ENCODE measurements around the gene RAB13. TPM values are rescaled to one million over a fixed set of nuclear protein-coding genes. Genes with fewer than 3 reads are reported as not detected.

The RAB13 gene
- total RNA-seq, 1 experiment from 2014 or later, result 70.6 TPM

DNA sequence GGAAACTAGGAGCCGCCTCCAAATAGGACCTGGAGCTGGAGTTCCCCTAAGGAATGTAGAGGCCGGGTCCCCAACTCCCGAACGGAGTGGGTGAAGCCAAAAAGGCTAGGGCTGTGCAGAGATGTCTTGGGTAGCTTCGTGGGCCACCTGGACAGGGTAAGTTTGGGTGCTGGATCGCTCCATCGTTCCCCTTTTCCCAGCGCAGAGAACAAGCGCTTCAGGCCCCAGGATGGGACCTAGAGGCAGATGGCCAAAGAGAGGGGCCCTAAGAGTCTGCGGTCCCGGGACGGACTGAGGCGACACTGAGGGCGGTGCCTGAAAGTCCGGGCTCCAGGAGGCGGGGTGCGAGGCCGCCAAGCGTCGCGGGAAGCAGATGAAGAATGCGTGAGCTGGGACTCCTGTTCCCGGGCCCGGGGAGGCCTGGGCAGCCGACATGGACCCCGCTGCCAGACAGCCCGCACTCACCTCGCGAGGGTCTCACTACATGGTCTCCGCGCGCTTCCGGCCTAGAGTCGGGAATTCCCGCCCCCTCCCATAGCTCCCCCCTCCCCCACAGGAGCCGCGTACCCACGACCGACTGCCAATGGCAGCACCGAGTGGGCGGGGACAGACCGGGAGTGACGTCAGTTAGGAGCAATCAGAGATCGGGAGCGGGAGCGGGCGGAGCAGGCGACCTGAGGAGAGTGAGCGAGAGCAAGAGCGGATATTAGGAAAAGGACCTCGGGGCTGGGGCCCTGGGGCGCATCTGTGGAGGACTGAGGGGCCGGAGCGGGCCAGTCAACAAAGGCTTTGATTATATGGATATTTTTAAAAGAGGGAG, 22.9 kb downstream of the RAB13 start, which contains the start of gene SLC39A1:
Gene SLC39A1 (minus strand): TSS at position 508 of the 820 bp plus-strand sequence. CDS start 822 bp downstream, outside the sequence.
- in situ Hi-C loops (cut with HindIII; ENCODE audit: low pct_unique_long_range_greater_than_20kb, low sequenced_read_pairs), result loop anchor here (5.0 kb wide), 1 partner anchor 76 kb away; no protein-coding TSS in a partner anchor
- Histone ChIP-seq H3K9me3 (ENCODE audit: control insufficient read depth, insufficient read depth, low read depth, low read length) (no peaks in the 10 kb centered on the region), H3K27me3 (ENCODE audit: control insufficient read depth, insufficient read depth, low read length) (no peaks in the 10 kb centered on the region), H3K36me3 (ENCODE audit: control insufficient read depth, insufficient read depth, low read length) (no peaks in the 10 kb centered on the region; the same call in 1 of the 2 replicates), H3K4me1 (ENCODE audit: control insufficient read depth, insufficient read depth, low read length) (peaks cover 26% of the 10 kb centered on the region), H3K4me3 (ENCODE audit: low read depth in 2 of 2, low read length in 2 of 2) (peak within 1 kb of the TSS; percentile 60 to 95), H3K27ac (ENCODE audit: low read length) (peak within 1 kb of the TSS; percentile 94)
- ChIA-PET CTCF (interaction anchor here (1.0 kb wide), 1 partner anchor 285 kb away, joined by 4 read pairs; the partner anchor contains the start of gene NPR1), POLR2A (interaction anchor here (0.6 kb wide), 1 partner anchor 182 kb away, joined by 3 read pairs; no protein-coding TSS in a partner anchor)
- DNase-seq (ENCODE audit: low read depth, low spot score) (peak; percentile 95), ATAC-seq (peak; percentile 85)
- TF ChIP-seq TCF7L2 (IDR thresholded peaks at IDR 0.05; ENCODE audit: low read depth, low read length) (no peak), POLR2AphosphoS5 (IDR thresholded peaks at IDR 0.05; ENCODE audit: low read depth, low read length) (peak; percentile 84)
- BruUV-seq (replicated peaks), result no TSS peak
- intact Hi-C loops (cut with micrococcal nuclease; ENCODE audit: unreplicated experiment), result no loop called here

DNA sequence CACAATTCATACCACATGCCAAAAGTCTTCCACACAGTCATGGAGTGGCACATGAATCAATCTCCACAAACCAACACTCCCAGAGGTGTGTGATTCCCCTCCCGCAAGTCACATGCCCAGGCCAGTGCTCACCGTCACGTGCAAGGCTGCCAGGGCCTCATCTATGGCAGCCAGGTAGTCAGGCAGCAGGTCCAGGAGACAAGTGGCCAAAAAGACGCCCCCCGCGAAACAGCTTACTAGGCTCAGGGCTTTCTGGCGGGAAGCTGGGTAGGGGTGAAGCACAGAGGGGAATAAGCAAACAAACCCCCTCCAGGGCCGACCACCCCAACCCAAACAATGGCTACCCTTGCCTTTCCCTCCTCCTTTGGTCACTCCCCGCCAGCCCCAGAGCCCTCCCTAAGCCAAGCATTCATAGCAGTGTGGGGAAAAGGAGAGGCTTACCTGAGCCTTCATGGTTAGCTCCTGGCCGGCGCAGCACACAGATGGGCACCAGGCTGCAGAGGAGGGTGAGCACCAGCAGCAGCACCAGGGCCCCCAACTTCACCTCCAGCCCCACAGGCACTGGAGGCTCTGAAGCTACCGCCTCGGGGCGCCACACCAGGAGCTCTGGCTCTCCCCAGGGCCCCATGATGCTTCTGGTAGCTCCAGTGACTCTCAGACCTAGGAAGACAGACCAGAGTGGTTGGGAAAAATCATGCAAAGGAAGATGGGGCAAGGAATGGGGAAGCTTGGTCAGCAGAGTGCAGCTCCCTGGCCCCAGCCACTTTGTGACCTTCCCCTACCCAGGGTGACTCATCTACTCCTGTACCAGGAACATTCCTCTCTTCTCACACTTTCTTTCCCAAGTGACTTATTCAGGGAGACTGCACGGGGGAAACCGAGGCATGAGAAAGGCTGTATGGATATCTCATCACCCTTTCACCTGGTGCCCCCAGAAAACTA, 23.8 kb downstream of the RAB13 start:
- no peak for TF ChIP-seq POLR2AphosphoS5 (IDR thresholded peaks at IDR 0.05; ENCODE audit: low read depth, low read length)
- TF ChIP-seq TCF7L2 (IDR thresholded peaks at IDR 0.05; ENCODE audit: low read depth, low read length), result no peak
- TF ChIP-seq, protein P1, sequence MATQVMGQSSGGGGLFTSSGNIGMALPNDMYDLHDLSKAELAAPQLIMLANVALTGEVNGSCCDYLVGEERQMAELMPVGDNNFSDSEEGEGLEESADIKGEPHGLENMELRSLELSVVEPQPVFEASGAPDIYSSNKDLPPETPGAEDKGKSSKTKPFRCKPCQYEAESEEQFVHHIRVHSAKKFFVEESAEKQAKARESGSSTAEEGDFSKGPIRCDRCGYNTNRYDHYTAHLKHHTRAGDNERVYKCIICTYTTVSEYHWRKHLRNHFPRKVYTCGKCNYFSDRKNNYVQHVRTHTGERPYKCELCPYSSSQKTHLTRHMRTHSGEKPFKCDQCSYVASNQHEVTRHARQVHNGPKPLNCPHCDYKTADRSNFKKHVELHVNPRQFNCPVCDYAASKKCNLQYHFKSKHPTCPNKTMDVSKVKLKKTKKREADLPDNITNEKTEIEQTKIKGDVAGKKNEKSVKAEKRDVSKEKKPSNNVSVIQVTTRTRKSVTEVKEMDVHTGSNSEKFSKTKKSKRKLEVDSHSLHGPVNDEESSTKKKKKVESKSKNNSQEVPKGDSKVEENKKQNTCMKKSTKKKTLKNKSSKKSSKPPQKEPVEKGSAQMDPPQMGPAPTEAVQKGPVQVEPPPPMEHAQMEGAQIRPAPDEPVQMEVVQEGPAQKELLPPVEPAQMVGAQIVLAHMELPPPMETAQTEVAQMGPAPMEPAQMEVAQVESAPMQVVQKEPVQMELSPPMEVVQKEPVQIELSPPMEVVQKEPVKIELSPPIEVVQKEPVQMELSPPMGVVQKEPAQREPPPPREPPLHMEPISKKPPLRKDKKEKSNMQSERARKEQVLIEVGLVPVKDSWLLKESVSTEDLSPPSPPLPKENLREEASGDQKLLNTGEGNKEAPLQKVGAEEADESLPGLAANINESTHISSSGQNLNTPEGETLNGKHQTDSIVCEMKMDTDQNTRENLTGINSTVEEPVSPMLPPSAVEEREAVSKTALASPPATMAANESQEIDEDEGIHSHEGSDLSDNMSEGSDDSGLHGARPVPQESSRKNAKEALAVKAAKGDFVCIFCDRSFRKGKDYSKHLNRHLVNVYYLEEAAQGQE (IDR thresholded peaks at IDR 0.05; ENCODE audit: insufficient read depth in 1 of 2, low read depth in 2 of 2, low read length in 1 of 2), result no peak
- TF ChIP-seq, protein P2, sequence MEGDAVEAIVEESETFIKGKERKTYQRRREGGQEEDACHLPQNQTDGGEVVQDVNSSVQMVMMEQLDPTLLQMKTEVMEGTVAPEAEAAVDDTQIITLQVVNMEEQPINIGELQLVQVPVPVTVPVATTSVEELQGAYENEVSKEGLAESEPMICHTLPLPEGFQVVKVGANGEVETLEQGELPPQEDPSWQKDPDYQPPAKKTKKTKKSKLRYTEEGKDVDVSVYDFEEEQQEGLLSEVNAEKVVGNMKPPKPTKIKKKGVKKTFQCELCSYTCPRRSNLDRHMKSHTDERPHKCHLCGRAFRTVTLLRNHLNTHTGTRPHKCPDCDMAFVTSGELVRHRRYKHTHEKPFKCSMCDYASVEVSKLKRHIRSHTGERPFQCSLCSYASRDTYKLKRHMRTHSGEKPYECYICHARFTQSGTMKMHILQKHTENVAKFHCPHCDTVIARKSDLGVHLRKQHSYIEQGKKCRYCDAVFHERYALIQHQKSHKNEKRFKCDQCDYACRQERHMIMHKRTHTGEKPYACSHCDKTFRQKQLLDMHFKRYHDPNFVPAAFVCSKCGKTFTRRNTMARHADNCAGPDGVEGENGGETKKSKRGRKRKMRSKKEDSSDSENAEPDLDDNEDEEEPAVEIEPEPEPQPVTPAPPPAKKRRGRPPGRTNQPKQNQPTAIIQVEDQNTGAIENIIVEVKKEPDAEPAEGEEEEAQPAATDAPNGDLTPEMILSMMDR (IDR thresholded peaks at IDR 0.05), result no peak
- TF ChIP-seq SIN3A (IDR thresholded peaks at IDR 0.05; ENCODE audit: borderline replicate concordance, insufficient read depth, low read depth, low read length), result no peak
- Histone ChIP-seq H3K27ac (ENCODE audit: low read length) (peak overlapping the region; percentile 94), H3K27me3 (ENCODE audit: control insufficient read depth, insufficient read depth, low read length) (no peaks in the 10 kb centered on the region), H3K9me3 (ENCODE audit: control insufficient read depth, insufficient read depth, low read depth, low read length) (no peaks in the 10 kb centered on the region), H3K36me3 (ENCODE audit: control insufficient read depth, insufficient read depth, low read length) (no peaks in the 10 kb centered on the region; the same call in 1 of the 2 replicates), H3K4me1 (ENCODE audit: control insufficient read depth, insufficient read depth, low read length) (peaks cover 23% of the 10 kb centered on the region), H3K4me3 (ENCODE audit: low read depth in 2 of 2, low read length in 2 of 2) (peak overlapping the region; percentile 60 to 95)
- in situ Hi-C loops (cut with HindIII; ENCODE audit: low pct_unique_long_range_greater_than_20kb, low sequenced_read_pairs) (loop anchor here (5.0 kb wide), 1 partner anchor 75 kb away; no protein-coding TSS in a partner anchor), intact Hi-C loops (cut with micrococcal nuclease; ENCODE audit: unreplicated experiment) (no loop called here)
- no peak for DNase-seq (ENCODE audit: low read depth, low spot score)
- ChIA-PET POLR2A (interaction anchor here (0.5 to 0.6 kb wide), 2 partner anchors 24 to 181 kb away, joined by 3 to 4 read pairs; no protein-coding TSS in a partner anchor), CTCF (no interaction called here)
- BruUV-seq (replicated peaks), result no TSS peak
- no peak for ATAC-seq
